Measurements from ENCODE around the gene NEDD8.

DNA sequence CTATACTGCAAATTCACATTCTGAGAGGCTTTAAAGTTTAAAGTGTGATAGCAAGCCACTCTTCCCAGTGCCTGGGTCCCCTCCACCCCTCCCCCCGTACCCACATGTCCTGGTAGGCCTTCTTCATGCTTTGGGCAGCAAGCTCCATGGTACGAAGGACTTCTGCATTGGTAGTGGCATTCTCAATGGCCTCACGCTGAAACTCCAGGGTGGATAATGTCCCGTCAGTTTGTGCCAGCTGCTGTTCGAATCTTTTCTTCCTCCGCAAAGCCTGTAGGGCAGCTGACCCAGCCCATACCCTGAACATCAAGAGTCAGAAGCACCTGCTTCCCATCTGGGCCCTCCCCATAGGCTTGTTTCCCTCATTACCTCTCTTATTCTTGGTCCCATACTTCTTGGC is 20.9 kb downstream of the NEDD8 start:
- no peak for TF ChIP-seq EP300 (IDR thresholded peaks at IDR 0.05; ENCODE audit: low read depth)
- TF ChIP-seq, protein P1, sequence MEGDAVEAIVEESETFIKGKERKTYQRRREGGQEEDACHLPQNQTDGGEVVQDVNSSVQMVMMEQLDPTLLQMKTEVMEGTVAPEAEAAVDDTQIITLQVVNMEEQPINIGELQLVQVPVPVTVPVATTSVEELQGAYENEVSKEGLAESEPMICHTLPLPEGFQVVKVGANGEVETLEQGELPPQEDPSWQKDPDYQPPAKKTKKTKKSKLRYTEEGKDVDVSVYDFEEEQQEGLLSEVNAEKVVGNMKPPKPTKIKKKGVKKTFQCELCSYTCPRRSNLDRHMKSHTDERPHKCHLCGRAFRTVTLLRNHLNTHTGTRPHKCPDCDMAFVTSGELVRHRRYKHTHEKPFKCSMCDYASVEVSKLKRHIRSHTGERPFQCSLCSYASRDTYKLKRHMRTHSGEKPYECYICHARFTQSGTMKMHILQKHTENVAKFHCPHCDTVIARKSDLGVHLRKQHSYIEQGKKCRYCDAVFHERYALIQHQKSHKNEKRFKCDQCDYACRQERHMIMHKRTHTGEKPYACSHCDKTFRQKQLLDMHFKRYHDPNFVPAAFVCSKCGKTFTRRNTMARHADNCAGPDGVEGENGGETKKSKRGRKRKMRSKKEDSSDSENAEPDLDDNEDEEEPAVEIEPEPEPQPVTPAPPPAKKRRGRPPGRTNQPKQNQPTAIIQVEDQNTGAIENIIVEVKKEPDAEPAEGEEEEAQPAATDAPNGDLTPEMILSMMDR (IDR thresholded peaks at IDR 0.05) = no peak

Data from transverse colon (tissue), 3 donors.